Keratinocyte (primary cell): ENCODE measurements around the gene IST1. TPM values are rescaled to one million over a fixed set of nuclear protein-coding genes. Genes with fewer than 3 reads are reported as not detected.

ENCODE experiments used
- DNase-seq: peaks from one replicate; pipeline ENCODE4 v3.0.0-alpha.2; 2011; ENCODE audit warnings: low read depth, missing footprints, low spot score
- FAIRE-seq: peaks from 2 replicates; lab custom pipeline; 2011; peaks lifted over from hg19 to GRCh38; lab: Jason Lieb, UNC
- H2AFZ ChIP-seq: 2 replicates; pipeline ENCODE4 v1.6.0; 2012; ENCODE audit warnings: low read length, control low read depth, inconsistent platforms; ENCODE audit not compliant: control insufficient read depth
- H3K27ac ChIP-seq: 2 replicates; pipeline ENCODE4 v1.5.1; 2011; ENCODE audit warnings: low read length; ENCODE audit not compliant: control insufficient read depth, insufficient read depth
- H3K27me3 ChIP-seq: 3 replicates; pipeline ENCODE4 v1.6.0; 2011; ENCODE audit warnings: low read length; ENCODE audit not compliant: control insufficient read depth, insufficient read depth; ENCODE audit errors: extremely low read depth
- H3K36me3 ChIP-seq, 2 experiments: 2 replicates in 1 of 2; 3 replicates in 1 of 2; pipeline ENCODE4 v1.5.1; 2011; ENCODE audit warnings: low read length in 2 of 2, mild to moderate bottlenecking in 1 of 2; ENCODE audit not compliant: control insufficient read depth in 2 of 2, insufficient read depth in 2 of 2; ENCODE audit errors: extremely low read depth in 1 of 2
- H3K4me1 ChIP-seq: 3 replicates; pipeline ENCODE4 v1.5.1; 2011; ENCODE audit warnings: low read length; ENCODE audit not compliant: control insufficient read depth, insufficient read depth; ENCODE audit errors: extremely low read depth
- H3K4me2 ChIP-seq: 3 replicates; pipeline ENCODE4 v1.6.0; 2011; ENCODE audit warnings: low read depth, low read length; ENCODE audit not compliant: control insufficient read depth, insufficient read depth; ENCODE audit errors: extremely low read depth
- H3K4me3 ChIP-seq, 3 experiments: fragments of 200-600 bp in 1 of 3; sonication (generic) in 1 of 3; 2 replicates in 2 of 3; 3 replicates in 1 of 3; pipeline ENCODE4 v1.5.1; 2011 to 2016; ENCODE audit warnings: low read length in 3 of 3, mild to moderate bottlenecking in 3 of 3, control low read depth in 2 of 3, inconsistent platforms in 1 of 3, low read depth in 1 of 3, mixed read lengths in 1 of 3, mixed run types in 1 of 3, moderate library complexity in 1 of 3; ENCODE audit not compliant: control insufficient read depth in 2 of 3, insufficient read depth in 2 of 3; ENCODE audit errors: extremely low read depth in 1 of 3
- H3K79me2 ChIP-seq: 2 replicates; pipeline ENCODE4 v1.6.0; 2012; ENCODE audit warnings: low read length; ENCODE audit not compliant: control insufficient read depth, insufficient read depth
- H3K9ac ChIP-seq: 3 replicates; pipeline ENCODE4 v1.6.0; 2011; ENCODE audit warnings: low read length; ENCODE audit not compliant: control insufficient read depth, insufficient read depth; ENCODE audit errors: extremely low read depth
- H3K9me1 ChIP-seq: 3 replicates; pipeline ENCODE4 v1.6.0; 2011; ENCODE audit warnings: low read length; ENCODE audit not compliant: control insufficient read depth, insufficient read depth; ENCODE audit errors: extremely low read depth
- H3K9me3 ChIP-seq: 2 replicates; pipeline ENCODE4 v1.5.1; 2012; ENCODE audit warnings: low read depth, low read length; ENCODE audit not compliant: control insufficient read depth
- H4K20me1 ChIP-seq: 3 replicates; pipeline ENCODE4 v1.6.0; 2011; ENCODE audit warnings: low read length; ENCODE audit not compliant: control insufficient read depth, insufficient read depth; ENCODE audit errors: extremely low read depth
- CTCF ChIP-seq, 3 experiments: IDR thresholded peaks in 1 of 3; conservative IDR thresholded peaks in 1 of 3; optimal IDR thresholded peaks in 1 of 3; 2 replicates in 2 of 3; 3 replicates in 1 of 3; pipeline versions ENCODE3 to v1.5.1; 2011; ENCODE audit warnings: low read length in 3 of 3, mild to moderate bottlenecking in 3 of 3, moderate library complexity in 2 of 3, control low read depth in 1 of 3, inconsistent platforms in 1 of 3; ENCODE audit not compliant: insufficient read depth in 2 of 3; ENCODE audit errors: extremely low read depth in 1 of 3
- EZH2 ChIP-seq: IDR thresholded peaks from one replicate; pipeline ENCODE4 v1.6.1; 2012; ENCODE audit warnings: inconsistent platforms, mild to moderate bottlenecking, low read length, moderate library complexity
- dilution Hi-C: fragments of 300-500 bp; cut with MboI; formaldehyde crosslinking; loops from one replicate; pipeline ENCODE4 v1.7.0; 2020; ENCODE audit warnings: low sequenced_read_pairs; ENCODE audit not compliant: extremely low pct_ligation_motif_present
- polyA plus RNA-seq, 5 experiments: library from polyadenylated mRNA; depleted of rRNA in 3 of 5; stranded (reverse) in 3 of 5; stranded (forward) in 1 of 5; unstranded in 1 of 5; fragments of >200 nt; gene quantifications; 1 replicate in 1 of 5; 2 replicates in 3 of 5; 3 replicates in 1 of 5; pipeline versions ENCODE4 v1.2.1 to v1.2.3, GENCODE V29; 2011 to 2012; ENCODE audit warnings: missing spikeins in 2 of 5, low read depth in 1 of 5, low replicate concordance in 1 of 5

The IST1 gene
- polyA plus RNA-seq, 1 donor (not counting 4 experiments of a cell fraction or from before 2014, with no cell fraction given), result 188 TPM

DNA sequence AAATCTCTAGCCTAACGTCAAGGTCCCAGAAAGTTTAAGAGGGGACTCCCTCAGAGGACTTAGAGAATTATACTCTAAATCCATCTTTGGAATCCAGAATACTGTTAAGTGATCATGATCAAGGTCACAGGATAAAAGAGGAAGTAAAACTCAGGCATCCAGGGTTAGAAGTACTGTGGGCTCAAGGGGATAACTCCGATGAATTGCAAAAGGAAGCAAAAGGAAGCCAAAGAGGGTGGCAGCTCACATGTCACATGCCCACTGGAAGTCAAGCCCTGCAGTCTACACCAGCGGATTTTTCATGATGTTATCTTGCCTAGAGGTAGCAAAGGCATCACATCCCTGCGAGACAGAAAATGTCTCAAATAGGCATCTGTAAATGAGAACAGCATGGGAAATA is 15.2 kb upstream of the IST1 start:
- H2AFZ ChIP-seq, result no peak overlapping the region
- no peak overlapping the region for H3K4me3 ChIP-seq
- no peaks in the 10 kb centered on the region for H3K36me3 ChIP-seq
- no peaks in the 10 kb centered on the region for H3K9me3 ChIP-seq
- H3K79me2 ChIP-seq, result no peaks in the 10 kb centered on the region
- no peak overlapping the region for H3K27ac ChIP-seq
- no peak for TF ChIP-seq CTCF (optimal IDR thresholded peaks at IDR 0.05 in 1 of 3, IDR thresholded peaks at IDR 0.05 in 1 of 3, conservative IDR thresholded peaks at IDR 0.05 in 1 of 3; ENCODE audit: extremely low read depth in 1 of 3, insufficient read depth in 2 of 3, low read length in 3 of 3)
- TF ChIP-seq EZH2, result no peak
- H3K4me2 ChIP-seq, result no peak overlapping the region
- dilution Hi-C loops, result no loop called here
- H4K20me1 ChIP-seq, result no peaks in the 10 kb centered on the region
- no peaks in the 10 kb centered on the region for H3K27me3 ChIP-seq
- no peak overlapping the region for H3K9ac ChIP-seq
- FAIRE-seq (no peak), DNase-seq (no peak)
- H3K4me1 ChIP-seq, result peaks cover 11% of the 10 kb centered on the region
- H3K9me1 ChIP-seq, result no peaks in the 10 kb centered on the region

DNA sequence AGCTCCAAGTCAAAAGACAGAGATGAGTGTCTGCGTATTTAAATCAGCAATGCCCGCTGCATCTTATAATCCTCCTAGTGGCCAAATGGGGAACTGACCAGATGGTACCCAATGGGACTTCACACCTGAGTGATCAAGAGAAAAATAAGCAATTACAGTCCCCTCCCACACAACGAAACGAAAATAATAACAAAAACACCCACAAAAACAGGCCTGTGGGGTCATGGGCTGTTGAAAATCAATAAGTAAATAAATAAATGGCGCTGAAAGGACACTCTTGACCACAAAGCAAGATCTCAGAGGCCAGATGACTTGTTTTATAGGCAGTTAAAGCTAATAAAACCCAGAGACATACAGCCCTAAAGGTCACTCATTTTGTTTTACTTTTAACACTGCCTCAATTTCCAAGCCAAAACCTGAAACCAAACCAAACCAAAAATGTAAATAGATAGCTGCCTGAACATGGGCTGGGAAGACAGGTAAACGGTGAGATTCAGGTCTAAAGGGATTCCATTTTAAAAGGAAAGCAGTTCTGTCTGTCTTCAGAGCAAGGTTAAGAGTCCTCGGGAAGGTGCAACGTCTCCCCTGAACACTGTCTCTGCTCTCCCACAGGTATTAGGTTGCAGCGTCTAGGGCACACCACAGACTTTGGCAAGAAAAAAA is 12.7 kb upstream of the IST1 start:
- Histone ChIP-seq H2AFZ (peak overlapping the region; percentile 87), H3K27me3 (no peaks in the 10 kb centered on the region), H3K4me3 (peak overlapping the region; percentile 74 to 88 (median 87)), H3K4me2 (peak overlapping the region; percentile 98), H3K9ac (peak overlapping the region; percentile 75), H3K9me3 (no peaks in the 10 kb centered on the region), H3K27ac (peak overlapping the region; percentile 49), H3K36me3 (no peaks in the 10 kb centered on the region), H4K20me1 (no peaks in the 10 kb centered on the region), H3K4me1 (peaks cover 12% of the 10 kb centered on the region), H3K9me1 (no peaks in the 10 kb centered on the region), H3K79me2 (no peaks in the 10 kb centered on the region)
- dilution Hi-C loops, result no loop called here
- TF ChIP-seq CTCF (optimal IDR thresholded peaks at IDR 0.05 in 1 of 3, IDR thresholded peaks at IDR 0.05 in 1 of 3, conservative IDR thresholded peaks at IDR 0.05 in 1 of 3; ENCODE audit: extremely low read depth in 1 of 3, insufficient read depth in 2 of 3, low read length in 3 of 3) (peak; percentile 70 to 90 (median 79)), EZH2 (no peak)
- peak; percentile 74 for FAIRE-seq
- DNase-seq, result peak; percentile 62
